ENCODE measurements around the gene CACNB3.

DNA sequence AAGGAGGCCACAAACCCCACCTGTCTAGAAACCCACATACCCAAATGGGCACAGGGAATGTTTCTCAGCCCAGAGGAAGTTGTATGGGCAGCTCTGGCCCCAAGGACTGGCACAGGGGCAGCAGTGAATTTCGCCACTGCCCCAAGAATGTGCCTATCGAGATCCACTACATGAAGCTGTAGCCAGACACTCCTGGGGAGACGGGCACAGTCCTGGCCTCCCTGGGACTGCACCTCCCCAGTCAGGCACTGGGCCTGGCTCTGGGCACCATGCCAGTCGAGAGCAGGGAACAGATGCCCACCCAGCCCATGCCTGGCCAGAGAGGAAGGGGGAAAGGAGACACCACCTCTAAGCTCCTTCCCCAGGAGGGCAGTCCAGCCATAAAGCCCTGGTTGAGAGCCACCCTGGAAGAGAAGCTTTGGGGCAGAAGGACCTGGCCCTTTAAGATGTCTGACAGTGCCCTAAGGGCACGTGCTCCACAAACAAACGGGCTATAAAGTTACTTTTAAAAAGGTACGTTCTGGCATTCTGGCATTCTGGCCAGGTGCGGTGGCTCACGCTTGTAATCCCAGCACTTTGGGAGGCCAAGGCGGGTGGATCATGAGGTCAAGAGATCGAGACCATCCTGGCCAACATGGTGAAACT lies 37.8 kb upstream of the CACNB3 start:
- TF ChIP-seq, protein P1, sequence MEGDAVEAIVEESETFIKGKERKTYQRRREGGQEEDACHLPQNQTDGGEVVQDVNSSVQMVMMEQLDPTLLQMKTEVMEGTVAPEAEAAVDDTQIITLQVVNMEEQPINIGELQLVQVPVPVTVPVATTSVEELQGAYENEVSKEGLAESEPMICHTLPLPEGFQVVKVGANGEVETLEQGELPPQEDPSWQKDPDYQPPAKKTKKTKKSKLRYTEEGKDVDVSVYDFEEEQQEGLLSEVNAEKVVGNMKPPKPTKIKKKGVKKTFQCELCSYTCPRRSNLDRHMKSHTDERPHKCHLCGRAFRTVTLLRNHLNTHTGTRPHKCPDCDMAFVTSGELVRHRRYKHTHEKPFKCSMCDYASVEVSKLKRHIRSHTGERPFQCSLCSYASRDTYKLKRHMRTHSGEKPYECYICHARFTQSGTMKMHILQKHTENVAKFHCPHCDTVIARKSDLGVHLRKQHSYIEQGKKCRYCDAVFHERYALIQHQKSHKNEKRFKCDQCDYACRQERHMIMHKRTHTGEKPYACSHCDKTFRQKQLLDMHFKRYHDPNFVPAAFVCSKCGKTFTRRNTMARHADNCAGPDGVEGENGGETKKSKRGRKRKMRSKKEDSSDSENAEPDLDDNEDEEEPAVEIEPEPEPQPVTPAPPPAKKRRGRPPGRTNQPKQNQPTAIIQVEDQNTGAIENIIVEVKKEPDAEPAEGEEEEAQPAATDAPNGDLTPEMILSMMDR (conservative IDR thresholded peaks at IDR 0.05; ENCODE audit: low read depth, low read length), result no peak
- TF ChIP-seq EZH2 (IDR thresholded peaks at IDR 0.05; ENCODE audit: borderline replicate concordance, low read depth, low read length, poor library complexity, severe bottlenecking), result no peak
